ENCODE results near the gene KLF1.

- TF ChIP-seq CTCF (conservative IDR thresholded peaks at IDR 0.05; ENCODE audit: low read depth, low read length) (no peak; the same call in none of the 2 replicates), EZH2 (IDR thresholded peaks at IDR 0.05; ENCODE audit: borderline replicate concordance, low read depth, low read length, poor library complexity, severe bottlenecking) (no peak)
Observed at GRCh38 chr19:12838182-12838885, 48.7 kb downstream of the KLF1 start, which contains the start of gene MAST1.
